D341Med (cell line): ENCODE measurements around the gene SLC35A5.

Experiments used
- DNase-seq: peaks from one replicate; pipeline ENCODE4 v3.0.0; 2012; ENCODE audit warnings: low spot score

SLC35A5 gene

GRCh38 chr3:112572701-112573100 is 10.9 kb downstream of the SLC35A5 start:
- no peak for DNase-seq

- DNase-seq: no peak
Measured at GRCh38 chr3:112579232-112579631, 17.4 kb downstream of the SLC35A5 start.

DNA sequence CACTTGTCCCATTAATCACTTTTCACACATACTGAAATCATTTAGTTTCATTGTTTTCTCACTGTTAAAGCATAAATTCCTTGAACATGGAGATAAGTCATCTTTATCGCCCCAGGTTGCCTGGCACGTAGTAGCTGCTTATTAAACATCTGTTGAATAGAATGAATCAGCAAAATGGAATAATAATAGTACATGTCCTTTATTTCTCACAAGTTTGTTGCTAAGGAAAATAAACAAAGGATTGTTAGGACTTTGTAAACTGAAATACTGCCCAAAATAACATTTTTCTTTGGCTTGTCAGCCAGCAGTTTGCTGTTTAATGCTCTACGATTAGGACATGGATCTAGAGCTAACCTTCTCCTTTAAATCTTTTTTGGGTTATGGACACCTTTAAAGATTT is 17.9 kb downstream of the SLC35A5 start:
- DNase-seq: no peak

DNA sequence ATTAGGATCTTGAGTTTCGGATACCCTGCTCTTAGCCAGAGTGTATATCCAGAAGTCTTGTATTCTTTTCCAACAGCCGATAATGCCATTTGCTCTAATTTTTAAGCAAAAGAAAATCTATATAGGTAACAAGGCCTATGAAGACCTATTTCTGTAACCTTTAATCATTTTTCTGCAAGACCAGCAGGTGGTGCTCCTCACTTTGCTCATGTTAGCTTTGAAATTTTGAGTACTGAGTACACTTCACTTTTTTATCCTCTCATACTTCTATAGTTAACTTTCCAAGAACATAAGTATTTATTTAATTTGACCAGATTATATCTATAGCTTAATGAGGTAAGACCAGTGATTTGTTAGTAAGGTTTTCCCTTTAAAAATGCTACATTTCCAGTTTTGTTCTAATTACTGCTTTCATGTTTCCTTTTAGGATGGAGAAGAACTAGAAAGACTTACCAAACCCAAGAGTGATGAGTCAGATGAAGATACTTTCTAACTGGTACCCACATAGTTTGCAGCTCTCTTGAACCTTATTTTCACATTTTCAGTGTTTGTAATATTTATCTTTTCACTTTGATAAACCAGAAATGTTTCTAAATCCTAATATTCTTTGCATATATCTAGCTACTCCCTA is 20.5 kb downstream of the SLC35A5 start:
- DNase-seq: peak; percentile 42

DNA sequence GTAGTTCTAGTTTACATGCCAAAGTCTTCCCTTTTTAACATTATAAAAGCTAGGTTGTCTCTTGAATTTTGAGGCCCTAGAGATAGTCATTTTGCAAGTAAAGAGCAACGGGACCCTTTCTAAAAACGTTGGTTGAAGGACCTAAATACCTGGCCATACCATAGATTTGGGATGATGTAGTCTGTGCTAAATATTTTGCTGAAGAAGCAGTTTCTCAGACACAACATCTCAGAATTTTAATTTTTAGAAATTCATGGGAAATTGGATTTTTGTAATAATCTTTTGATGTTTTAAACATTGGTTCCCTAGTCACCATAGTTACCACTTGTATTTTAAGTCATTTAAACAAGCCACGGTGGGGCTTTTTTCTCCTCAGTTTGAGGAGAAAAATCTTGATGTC is 21.3 kb downstream of the SLC35A5 start:
- DNase-seq: no peak

- no peak for DNase-seq
Measured at GRCh38 chr3:112585782-112586181, 23.9 kb downstream of the SLC35A5 start.

- no peak for DNase-seq
Measured at GRCh38 chr3:112587336-112587735, 25.5 kb downstream of the SLC35A5 start.

DNA sequence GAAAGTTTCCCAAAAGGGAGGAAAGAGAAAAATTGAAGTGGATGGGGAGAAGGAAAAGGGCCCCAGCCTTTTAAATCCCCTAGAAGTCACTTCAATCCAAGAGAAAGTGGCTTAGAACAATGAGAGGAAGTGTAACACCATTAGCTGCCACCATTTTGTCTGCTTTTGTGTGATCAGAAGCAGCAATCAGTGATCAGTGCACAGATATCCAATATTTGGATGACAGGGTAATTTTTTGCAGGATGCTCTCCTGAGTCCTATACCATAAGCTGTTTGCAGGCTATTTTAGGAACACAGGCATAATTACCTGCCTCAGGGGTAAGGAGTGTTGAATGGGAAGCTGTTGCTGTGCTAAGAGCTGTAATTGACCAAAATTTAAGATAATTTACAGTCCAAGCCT is 31.4 kb downstream of the SLC35A5 start:
- DNase-seq: no peak

DNA sequence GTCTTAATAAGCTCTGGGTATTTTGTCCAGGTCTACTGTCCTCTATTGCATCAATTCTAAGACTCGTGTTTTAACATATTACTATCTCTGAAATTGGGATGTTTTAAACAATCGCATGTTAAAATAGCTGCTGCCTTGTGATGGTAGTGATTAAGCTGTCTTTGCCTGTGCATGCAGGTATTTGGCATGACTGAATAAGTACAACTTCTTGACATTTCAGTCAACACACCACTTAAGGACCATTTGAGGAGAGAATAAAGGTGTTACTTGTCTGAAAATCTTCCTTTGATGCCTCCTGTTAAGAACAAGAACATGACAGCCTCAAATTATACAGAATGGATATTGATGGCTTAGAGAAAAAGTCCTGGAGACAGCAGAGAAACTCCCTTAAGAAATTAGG is 33.0 kb downstream of the SLC35A5 start:
- DNase-seq: no peak

GRCh38 chr3:112597945-112598344 is 36.1 kb downstream of the SLC35A5 start:
- no peak for DNase-seq

GRCh38 chr3:112598731-112599130 is 36.9 kb downstream of the SLC35A5 start:
- DNase-seq: no peak

DNA sequence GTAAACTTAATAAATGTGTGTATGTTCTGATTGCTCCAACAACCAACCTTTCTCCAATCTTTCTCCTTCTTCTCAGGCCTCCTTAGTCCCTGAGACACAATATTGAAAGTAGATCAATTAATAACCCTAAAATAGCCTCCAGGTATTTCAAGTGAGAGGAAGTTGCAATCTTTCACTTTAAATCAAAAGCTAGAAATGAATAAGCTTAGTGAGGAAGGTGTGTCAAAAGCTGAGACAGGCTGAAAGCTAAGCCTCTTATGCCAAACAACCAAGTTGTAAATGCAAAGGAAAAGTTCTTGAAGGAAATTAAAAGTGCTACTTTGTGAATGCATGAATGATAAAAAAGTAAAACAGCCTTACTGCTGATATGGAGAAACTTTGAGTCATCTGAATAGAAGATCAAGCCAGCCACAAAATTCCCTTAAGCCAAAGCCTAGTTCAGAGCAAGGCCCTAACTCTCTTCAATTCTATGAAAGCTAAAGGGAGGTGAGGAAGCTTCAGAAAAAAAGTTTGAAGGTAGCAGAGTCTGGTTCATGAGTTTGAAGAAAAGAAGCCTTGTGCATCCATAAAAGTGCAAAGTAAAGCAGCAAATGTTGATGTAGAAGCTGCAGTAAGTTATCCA is 40.5 kb downstream of the SLC35A5 start:
- no peak for DNase-seq

DNA sequence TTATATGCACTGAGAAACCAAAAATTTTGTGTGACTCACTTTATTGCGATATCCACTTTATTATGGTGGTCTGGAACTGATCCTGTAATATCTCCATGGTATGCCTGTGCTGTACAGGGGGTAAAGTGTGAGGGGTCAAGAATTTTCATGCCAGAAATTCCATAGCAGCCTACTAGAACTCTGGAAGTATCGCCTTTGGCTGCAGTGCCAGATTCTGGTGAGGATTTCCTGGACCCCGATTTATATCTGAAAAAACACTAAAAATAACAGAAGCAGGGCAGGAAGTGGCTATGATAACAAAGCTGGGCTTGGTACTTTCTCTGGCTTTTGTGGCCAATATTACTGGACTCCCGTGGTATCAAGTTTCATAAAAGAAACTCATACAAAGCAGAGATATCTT is 42.7 kb downstream of the SLC35A5 start:
- no peak for DNase-seq

- DNase-seq: no peak
Measured at GRCh38 chr3:112605285-112605684, 43.4 kb downstream of the SLC35A5 start.

GRCh38 chr3:112606098-112606497 is 44.3 kb downstream of the SLC35A5 start:
- DNase-seq: no peak

DNA sequence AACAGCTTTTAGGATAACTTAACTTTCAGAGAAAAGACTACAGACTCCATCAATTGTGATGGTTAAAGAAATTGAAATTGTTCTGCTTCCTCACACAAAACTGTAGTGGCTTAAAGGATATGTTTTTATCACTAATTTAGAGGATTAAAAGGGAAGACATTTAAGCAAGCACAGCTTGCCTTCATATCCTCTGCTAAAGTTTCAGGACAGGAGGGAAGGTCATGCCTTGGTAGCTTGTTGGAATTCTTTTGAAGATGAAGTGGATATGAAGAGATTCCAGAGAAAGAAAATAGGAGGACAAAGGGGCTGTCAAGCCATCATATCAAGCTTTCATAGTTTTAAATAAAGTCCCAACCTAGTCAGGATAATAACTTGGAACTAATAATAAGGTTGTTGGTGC is 46.0 kb downstream of the SLC35A5 start:
- no peak for DNase-seq

DNA sequence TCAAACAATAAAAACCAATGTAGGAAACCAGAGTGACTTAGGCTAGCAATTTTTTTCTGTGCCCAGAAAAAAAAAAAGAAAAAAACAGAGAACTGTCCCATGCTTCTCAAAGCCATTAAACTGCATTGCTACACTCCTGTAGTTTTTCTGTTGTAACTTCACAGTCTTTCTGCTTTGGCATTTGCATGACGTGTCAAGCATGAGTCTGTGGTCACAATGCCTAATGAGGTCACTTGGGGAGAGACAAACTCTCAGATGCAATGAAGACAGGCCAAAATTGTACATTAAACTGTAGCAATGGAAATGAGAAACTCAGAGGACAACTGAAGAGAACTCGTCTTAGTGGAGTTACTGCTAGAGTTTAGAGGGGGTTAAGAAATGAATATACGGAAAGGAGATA is 48.3 kb downstream of the SLC35A5 start:
- no peak for DNase-seq

- no peak for DNase-seq
Measured at GRCh38 chr3:112611752-112612515, 50.1 kb downstream of the SLC35A5 start.

- DNase-seq: no peak
Measured at GRCh38 chr3:112615989-112616731, 54.3 kb downstream of the SLC35A5 start.

- no peak for DNase-seq
Measured at GRCh38 chr3:112617285-112617684, 55.4 kb downstream of the SLC35A5 start.

DNA sequence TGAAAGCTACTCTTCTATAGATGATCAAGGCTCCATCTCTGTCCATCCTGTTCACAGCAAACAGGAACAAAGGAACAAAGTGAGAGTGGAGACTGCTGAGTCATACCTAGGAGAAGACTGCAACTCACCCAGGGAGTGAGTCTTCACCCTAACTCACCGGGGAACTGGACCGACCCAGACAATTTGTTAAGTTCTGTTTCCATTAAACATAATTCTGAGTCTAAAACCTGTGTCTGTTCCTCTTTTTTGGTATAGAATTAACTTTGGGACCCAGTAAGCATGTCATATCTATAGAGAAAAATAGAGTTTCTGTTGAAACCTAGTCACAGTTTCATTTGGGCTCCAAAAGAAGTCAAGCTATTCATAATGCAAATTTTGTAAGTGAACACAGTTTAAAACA is 57.5 kb downstream of the SLC35A5 start:
- DNase-seq: no peak

- no peak for DNase-seq
Measured at GRCh38 chr3:112623213-112623612, 61.4 kb downstream of the SLC35A5 start.

GRCh38 chr3:112623717-112624116 is 61.9 kb downstream of the SLC35A5 start:
- DNase-seq: no peak
